HG03095 (cell line): ENCODE data around the gene SPACA6.
A peak's percentile ranks its signal among the peaks of the same experiment; 100 is the strongest.

Experiments
- ATAC-seq: cut with Tn5 transposase; IDR thresholded peaks from one replicate; pipeline ENCODE4 v1.9.1; 2021; ENCODE audit warnings: moderate library complexity; ENCODE audit not compliant: unreplicated experiment

The SPACA6 gene

DNA sequence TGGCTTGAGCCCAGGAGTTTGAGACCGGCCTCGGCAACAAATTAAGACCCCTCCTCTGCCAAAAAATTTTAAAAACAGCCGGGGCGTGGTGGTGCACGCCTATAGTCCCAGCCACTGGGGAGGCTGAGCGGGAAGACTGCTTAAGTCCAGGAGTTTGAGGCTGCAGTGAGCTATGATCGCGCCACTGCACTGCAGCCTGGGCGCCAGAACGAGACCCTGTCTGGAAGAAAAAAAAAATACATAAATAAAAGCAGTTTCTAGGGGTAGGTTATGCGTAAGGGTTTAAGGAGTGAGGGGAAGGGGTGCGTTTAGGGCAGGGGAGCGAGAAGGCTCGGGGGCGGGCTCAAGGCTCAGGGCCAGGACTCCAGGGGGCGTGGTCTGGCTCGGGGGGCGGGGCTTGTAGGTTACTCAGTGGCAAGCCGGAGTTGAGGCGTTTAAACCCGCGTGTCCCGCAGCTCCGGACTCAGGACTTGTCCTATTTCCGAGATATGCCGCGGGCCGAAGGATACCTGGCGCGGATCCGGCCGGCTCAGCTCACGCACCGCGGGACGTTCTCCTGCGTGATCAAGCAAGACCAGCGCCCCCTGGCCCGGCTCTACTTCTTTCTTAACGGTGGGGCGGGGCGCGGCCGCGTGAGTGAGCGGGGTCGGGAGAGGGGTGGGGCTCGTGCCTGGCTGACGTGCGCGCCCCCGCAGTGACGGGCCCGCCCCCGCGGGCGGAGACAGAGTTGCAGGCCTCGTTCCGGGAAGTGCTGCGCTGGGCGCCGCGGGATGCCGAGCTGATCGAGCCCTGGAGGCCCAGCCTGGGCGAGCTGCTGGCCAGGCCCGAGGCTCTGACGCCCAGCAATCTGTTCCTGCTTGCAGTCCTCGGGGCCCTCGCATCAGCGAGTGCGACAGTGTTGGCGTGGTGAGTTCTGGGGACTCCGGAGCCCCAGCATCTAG, 10.7 kb downstream of the SPACA6 start:
- peak; percentile 74 for ATAC-seq

DNA sequence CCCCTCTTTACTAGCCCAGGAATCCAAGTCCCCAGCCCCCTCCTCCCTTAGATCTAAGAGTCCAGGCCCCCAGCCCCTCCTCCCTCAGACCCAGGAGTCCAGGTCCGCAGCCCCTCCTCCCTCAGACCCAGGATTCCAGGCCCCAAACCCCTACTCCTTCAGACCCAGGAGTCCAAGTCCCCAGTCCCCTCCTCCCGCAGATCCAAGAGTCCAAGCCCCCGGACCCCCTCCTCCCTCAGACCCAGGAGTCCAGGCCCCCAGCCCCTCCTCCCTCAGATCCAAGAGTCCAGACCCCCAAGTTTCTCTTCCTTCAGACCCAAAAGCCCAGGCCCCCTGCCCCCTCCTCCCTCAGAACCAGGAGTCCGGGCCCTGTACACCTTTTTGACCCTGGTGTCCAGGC, 11.5 kb downstream of the SPACA6 start:
- ATAC-seq: no peak

DNA sequence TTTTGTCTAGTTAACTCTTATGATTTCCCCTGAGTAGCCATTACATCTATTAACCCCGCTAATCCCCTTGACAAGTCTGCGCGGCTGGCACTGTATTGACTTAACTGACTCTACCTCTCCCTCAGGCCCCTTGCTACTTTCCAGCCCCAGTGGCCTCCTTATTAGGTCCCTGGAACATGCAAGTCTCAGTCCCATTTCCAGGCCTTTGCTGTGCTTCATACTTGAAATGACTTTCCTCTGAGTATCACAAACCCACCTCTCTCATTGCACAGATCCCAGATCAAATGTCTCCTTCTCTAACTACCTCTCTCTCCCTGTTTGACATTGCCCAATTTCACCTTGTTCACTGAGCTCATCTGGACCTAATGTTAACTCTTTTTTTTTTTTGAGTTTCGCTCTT, 13.2 kb downstream of the SPACA6 start:
- ATAC-seq: no peak

DNA sequence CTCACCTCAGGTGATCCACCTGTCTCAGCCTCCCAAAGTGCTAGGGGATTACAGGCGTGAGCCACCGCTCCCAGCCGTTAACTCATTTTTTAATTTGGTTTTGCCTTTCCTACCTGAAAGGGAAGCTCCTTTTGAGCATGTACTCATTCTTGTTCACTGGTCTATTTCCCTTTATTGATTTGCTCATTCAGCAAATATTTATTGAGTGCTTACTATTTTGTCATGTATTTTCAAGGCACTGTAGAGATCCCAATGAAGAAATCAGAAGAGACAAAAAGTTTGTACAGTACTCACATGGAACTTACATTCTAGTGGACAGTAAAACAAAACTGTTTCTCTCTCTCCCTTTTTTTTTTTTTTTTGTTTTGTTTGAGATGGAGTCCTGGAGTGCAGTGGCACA, 13.8 kb downstream of the SPACA6 start:
- no peak for ATAC-seq

DNA sequence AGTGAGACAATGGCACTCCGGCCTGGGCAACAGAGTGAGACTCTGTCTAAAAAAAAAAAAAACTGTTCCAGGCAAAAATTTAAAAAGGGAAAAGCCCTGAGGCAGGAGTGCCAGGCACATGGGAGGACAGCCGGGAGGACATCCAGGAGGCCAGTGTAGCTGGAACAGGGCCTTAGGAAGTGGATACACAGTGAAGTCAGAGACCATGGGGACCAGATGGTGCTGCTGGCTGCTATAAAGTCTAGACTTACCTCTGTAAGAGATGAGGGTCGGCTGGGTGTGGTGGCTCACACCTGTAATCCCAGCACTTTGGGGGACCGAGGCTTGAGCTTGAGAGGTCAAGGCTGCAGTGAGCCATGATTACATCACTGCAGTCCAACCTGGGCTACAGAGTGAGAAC, 15.7 kb downstream of the SPACA6 start:
- ATAC-seq: no peak

DNA sequence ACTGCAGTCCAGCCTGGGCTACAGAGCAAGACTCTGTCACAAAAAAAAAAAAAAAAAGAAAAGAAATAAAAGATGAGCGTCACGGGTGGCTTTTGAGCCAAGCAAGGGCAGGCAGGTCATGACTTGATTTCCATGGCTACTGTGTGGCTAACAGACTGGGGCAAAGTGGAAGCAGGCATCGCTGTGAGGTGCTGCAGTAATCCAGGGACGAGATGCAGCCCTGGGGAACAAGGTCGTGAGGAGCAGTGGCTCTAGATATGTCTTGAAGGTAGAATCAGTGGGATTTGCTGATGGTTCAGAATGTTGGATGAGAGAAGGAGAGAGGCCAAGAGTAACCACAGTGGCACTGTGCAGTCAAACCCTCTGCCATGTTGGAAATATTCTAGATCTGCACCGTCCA, 16.4 kb downstream of the SPACA6 start:
- no peak for ATAC-seq

DNA sequence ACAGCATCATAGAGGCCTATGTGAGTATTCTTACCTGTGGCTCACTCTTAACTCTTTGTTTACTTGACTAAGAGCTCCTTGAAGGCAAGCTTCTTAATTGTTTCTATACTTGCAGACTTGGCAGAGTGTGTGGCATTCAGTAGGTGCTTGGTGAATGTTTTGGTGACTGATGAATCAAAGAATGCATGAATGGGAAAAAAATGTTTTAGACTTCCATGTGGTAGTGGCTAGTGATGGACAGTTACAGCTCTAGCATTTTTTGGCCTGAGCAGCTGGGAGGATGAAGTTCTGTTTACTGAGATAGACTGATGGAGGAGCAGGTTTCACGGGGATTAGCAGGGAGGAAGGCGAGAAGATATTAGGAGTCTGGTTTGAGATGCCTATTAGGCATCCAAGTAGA, 17.0 kb downstream of the SPACA6 start:
- ATAC-seq: no peak

DNA sequence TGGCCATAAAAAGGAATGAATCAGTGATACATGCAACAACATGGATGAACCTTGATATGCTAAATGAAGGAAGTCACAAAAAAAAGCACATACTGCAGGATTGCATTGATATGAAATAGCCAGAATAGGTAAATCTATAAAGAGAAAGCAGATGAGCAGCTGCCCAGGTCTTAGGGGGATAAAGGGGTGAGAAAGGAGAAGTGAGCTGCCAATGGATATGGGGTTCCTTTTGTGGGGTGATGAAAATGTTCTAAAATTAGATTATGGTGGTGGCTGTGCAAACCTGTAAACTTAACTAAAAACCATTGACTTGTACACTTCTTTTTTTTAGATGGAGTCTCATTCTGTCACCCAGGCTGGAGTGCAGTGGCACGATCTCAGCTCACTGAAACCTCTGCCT, 18.6 kb downstream of the SPACA6 start:
- no peak for ATAC-seq

DNA sequence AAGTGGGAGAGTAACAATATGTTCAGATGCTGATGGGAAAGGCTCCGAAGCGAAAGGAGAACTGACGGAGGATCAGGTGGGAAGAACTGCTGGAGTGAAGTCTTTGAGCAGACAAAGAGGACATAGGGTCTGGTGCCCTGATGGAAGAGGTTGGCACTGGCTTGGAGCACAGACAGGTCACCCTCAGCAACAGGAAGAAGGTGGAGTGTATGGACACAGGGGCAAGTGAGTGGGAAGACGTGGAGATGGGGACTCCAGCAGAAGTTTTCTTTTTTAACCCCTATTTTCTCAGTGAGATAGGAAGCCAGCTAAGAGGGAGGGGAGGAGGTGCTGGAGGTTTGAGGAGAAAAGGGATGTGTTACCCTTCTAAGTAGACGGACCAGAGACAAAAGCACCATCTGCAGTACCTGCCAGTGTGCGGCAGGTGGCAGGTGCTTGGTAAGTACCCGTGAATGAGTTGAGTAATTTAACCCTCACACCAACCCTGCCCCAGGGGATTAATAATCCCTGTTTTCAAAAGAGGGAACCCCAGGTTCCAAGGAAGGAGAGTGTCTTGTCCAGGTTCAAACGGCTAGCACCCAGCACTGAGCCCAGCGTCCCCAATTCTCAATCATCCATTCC, 19.4 kb downstream of the SPACA6 start:
- no peak for ATAC-seq

DNA sequence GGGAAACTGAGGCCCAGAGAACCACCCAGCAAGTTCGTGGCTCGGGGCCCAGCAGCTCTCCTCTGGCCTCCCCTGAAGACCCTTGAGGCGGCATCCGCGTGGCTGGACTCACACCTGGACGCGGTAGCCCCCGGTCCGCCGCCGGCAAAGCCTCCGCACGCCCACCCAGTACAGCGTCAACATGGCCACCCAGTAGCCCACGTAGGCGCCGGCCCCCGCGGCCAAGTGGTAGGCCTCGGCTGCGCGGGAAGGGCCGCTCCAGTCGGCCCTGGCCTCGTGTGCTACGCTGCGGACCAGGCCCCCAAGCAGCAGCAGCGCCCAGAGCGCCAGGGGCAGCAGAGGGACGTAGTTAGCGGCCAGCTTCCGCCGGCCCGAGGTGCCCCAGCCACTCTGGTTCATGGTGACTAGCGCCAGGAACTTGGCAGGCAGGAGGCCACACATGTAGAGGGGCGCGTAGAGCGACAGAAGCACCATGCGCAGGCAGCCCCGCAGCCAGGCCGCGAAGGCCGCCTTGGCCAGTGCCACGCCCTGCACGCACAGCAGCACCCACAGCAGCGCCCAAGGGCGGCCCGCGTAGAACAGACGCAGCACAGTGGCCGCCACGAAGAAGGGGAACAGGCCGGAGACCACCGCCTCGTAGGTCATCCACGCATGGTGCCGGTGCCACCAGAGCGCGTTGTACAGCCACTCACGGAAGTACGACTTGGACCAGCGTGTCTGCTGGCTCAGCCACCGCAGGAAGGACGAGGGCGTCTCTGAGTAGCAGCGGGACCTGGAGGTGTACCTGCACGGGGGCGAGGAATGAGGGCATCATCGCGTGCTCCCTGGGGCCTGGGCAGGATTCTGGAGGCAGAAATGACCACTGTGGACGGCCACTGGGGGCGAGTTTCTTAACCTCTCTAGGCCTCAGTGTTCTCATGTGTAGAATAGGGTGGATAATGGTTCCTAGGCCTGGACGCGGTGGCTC, 20.5 kb downstream of the SPACA6 start:
- no peak for ATAC-seq

DNA sequence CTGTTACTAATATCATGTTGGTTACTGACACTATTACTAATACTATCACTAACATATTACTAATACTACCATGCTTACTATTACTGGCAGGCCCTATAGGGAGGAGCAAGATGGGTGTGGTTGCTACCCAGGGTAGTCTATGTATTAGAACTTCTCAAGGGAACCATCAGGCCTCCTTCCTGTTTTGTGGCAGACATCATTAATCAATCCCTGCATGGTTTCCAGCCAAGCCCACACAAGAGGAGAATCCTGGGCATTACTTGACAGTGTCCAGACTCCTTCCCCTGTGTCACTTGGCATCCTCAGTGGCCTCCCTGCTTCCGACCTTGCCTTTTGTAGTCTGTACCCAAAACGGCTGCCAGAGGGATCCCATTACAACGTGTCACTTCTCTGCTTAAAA, 21.7 kb downstream of the SPACA6 start:
- ATAC-seq: no peak

DNA sequence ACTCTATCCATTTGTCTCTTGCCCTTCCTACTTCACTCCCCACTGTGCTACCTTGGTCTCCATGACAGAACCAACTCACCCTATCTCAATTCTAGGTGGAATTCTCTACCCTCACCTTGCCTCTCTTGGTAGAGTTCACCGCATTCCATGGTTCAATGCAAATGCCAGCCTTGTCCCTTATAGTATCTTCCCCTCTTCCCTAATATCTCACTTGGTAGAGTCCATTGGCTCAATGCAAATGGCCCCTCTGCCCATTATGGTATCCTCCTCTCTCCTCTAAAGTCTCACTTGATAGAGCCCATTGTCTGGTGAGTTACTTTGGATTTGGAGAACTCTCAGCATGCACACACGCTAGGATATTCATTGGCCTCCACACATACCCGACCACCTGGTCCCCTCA, 22.7 kb downstream of the SPACA6 start:
- ATAC-seq: no peak

DNA sequence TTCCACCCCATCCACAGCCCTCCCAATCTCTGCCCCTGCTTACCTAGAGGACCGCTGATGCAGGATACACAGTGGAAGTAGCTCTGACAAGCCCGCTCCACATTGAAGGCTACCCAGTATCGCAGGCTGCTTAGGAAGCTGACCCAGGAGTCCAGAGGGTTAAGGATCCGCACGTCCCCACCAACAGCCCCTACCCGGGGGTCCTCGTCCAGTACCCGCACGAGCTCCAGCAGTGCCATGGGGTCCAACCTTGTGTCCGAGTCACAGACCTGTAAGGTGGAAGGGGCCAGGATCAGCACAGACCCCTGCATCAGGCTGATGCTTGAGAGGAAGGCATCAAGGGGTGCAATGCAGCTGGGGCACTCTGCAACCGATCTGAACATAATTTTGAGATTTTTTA, 23.8 kb downstream of the SPACA6 start:
- ATAC-seq: no peak

DNA sequence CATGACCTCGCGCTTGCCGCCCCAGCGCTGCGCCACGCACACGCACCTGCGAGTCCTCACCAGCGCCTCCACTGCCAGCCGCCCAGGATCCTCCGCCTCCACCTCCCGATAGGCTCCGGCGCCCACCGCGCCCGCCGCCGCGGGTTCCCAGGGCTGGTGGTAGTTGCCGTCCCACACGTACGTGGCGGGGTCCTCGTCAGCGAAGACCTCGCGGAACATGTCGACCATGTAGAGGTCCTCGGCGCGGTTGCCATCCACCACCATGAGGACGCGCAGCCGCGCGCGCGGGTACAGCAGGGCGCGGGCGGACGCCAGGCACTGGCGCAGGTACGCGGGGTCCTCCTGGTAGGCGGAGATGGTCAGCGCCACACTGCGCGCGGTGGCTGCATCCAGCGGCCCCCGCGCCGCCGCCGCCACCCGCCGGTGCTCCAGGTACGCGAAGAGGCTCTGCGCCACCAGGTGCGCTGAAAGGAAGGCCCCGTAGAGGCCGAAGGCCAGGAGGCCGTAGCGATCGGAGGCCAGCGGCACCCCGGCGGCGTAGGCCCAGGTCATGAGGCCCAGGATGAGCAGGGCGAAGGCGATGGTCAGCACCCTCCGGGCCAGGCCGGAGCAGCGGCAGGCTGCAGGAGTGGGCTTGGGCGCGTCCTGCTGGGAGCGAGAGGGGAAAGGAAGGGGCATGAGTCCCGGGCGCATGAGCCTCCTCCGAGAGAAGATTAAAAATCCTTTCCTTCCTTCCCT, 26.3 kb downstream of the SPACA6 start:
- ATAC-seq: no peak

DNA sequence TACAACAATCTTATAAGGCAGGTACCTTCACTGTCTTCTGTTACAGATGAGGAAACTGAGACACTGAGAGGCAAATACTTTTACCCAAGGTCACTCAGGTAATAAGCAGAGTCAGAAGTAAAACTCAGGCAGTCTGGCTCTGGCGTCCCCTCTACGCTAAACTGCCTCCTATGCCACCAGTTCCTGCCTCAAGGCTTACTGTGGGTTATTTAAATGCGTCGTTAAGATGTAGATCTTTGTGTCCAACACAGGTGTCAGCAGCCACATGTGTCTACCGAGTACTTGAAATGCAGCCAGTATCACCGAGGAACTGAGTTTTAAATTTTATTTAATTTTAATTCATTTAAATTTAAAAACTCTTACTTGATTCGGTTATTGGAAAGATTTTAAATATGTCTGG, 28.8 kb downstream of the SPACA6 start:
- no peak for ATAC-seq

DNA sequence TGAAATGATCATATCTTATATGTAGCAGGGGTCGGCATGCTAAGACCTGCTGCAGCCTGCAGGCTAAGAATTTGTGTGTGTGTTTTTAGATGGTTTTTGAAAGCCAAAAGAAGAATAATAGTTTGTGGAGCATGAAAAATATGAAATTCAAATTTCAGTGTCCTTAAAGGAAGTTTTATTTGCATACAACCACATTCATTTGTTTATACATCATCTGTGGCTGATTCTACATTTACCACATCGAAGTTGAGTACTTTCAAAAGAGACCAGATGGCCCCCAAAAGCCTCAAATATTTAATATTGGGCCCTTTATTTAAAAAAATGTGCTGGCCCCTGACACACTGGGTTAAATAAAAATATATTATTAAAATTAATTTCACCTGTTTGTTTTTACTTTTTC, 29.4 kb downstream of the SPACA6 start:
- no peak for ATAC-seq

DNA sequence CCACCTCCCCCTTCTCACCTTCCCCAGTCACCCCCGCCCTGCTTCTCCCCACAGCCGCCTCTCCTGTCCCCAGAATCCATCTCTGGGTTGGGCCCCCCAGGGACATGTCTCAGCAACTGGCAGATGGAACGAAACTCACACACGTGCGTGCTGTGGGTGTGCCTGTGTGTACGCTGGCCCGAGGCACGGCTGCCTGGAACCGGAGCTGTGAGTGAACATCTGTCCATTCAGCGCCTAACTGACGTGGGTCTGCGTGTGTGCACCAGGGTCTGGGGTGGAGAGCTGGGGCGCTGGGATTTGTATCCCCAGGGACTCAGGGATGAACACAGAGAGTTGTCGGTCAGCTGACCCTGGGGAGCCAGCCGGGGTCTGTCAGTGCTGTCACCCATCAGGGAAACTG, 31.4 kb downstream of the SPACA6 start:
- ATAC-seq: no peak

DNA sequence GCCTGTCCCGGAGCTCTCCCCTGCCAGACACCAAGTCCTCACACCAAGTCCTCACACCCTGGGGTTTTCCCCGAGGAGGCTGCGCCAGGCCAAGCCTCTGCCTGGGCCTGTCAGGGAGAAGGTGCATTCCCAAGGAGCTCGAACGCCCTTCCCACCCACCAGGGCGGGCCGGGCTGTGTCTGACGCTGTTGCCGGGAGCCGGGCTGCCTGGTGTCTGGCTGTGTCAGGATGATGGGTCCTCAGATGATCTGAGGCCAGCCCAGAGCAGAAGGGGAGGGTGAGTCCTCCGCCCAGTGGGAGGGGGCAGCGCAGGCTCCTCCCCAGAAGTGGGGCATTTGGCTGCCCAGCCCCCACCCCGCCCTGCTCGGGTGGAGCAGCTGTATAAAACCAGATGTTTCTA, 32.9 kb downstream of the SPACA6 start:
- ATAC-seq: no peak

DNA sequence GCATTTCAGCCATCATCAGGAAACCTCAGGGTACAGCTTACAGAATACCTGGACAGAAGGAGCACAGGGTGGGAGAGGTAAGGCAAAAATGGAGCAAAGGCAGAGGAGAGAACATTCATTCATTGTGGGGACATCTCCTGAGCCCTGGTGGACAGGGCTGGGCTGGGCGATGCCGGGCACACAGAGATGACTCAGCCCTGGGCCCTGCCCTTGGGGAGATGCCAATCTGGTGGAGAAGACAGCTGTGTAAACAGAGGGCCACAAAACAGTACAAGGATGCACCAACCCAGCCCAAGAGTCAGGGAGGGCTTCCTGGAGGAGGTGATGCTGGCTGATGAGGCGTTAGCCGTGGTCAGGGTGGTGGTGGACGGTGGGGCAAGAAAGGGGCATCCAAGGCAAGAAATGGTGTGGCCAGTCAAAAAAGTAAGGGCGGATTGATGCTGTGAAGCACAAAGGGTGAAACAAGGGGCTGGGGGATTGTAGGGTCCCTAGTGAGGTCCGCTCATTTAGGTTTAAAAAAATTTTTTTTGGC, 34.3 kb downstream of the SPACA6 start:
- ATAC-seq: no peak

DNA sequence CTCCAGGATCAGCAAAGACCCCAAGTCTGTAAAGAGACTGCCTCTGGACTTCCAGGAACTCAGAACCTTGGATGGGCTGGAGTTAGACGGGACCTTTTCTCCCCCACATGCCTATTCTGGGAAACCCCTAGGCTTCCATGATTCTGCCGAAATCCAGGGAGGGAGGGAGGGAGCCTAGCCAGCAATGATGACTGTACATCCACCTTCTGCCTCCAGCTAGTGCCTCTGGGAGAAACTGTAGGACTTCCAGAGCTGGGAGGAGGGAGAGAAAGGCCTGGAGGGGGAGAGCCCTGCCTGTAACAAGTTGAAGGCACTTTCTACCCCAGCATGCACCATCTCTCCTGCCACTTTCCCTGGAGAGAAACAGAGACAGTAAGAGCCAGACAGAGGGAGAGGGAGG, 36.7 kb downstream of the SPACA6 start:
- ATAC-seq: no peak
